Lower lobe of right lung (tissue), 2 donors: ENCODE measurements around the gene ANKS1B. TPM values are rescaled to one million over a fixed set of nuclear protein-coding genes. Genes with fewer than 3 reads are reported as not detected.

ENCODE experiments used
- ATAC-seq, 2 donors: fragments of 200-7000 bp; cut with Tn5 transposase; one replicate each; pipeline ENCODE4 v1.9.1; 2020 to 2022; ENCODE audit warnings: mild to moderate bottlenecking in 2 of 2, moderate library complexity in 2 of 2
- DNase-seq: peaks from one replicate; pipeline ENCODE4 v3.0.0-alpha.2; 2020
- H3K27ac ChIP-seq: fragments of 200-600 bp; one replicate; pipeline ENCODE4 v1.8.0; 2022
- H3K27me3 ChIP-seq: fragments of 200-600 bp; one replicate; pipeline ENCODE4 v1.8.0; 2022; ENCODE audit warnings: low read depth
- H3K36me3 ChIP-seq: fragments of 200-600 bp; one replicate; pipeline ENCODE4 v1.8.0; 2022; ENCODE audit warnings: mild to moderate bottlenecking
- H3K4me1 ChIP-seq: fragments of 200-600 bp; one replicate; pipeline ENCODE4 v1.8.0; 2022
- H3K4me3 ChIP-seq: fragments of 200-600 bp; one replicate; pipeline ENCODE4 v1.8.0; 2022; ENCODE audit warnings: mild to moderate bottlenecking
- H3K9me3 ChIP-seq: fragments of 200-600 bp; one replicate; pipeline ENCODE4 v1.8.0; 2022
- intact Hi-C: fragments of 100-400 bp; cut with DNase I; formaldehyde crosslinking; loops from one replicate; pipeline ENCODE4 v1.11.0; 2022
- total RNA-seq: library from RNA; stranded (reverse); fragmentation: NEBNext Ultra II Directional; extraction: Animal tissue kit (Norgen Biotek cat#: 25700); gene quantifications from one replicate; pipeline ENCODE4 v1.2.1, GENCODE V29; 2021
- TF ChIP-seq, protein P1 (sequence below): fragments of 200-600 bp; IDR thresholded peaks from one replicate; pipeline ENCODE4 v1.8.0; 2022; ENCODE audit warnings: antibody characterized with exemption, mild to moderate bottlenecking
- donor health status: DM: no; HTN: yes; CAD: no; lungs with severe emphysema.

Gene ANKS1B
- total RNA-seq, 1 donor from 2014 or later = 4.0 TPM

DNA sequence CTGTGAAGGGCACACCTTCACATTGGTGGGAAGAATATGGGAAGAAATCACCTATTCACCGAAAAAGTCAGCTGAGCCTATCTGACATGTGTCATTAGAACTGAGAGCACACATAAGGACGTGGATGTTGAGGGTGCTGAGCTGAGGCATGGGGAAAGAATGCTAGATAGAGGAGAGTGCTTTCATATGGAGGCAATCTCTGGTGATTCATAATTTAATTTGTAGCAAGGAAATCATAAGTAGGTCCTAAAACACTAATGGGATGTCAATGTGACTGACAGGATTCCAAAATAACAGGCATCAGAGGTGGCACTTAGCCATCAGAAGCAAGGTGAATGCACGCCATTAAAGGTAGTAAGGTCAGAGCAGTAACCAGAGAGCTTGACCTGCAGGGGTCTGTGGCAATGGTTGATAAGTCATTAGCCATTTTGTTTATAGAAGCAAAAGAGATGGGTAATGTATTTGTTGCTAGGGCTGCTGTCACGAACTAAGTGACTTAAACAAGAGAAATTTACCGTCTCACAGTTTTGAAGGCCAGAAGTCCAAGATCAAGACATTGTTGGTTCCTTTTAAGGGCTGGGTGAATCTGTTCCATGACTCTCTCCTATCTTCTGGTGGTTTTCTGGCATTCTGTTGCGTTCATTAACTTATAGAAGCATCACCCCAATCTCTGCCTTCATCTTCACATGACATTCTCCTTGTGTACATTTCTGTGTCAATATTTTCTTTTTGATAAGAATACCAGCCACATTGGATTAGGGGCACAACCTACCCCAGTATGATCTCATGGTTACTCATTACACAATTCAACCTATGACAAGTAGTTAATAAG is 69.3 kb downstream of the ANKS1B start:
- ATAC-seq = no peak
- no peak overlapping the region for H3K4me3 ChIP-seq
- intact Hi-C loops = no loop called here
- no peaks in the 10 kb centered on the region for H3K27me3 ChIP-seq
- H3K4me1 ChIP-seq = no peaks in the 10 kb centered on the region
- no peaks in the 10 kb centered on the region for H3K36me3 ChIP-seq
- H3K27ac ChIP-seq = no peak overlapping the region
- no peak for DNase-seq
- TF ChIP-seq, protein P1, sequence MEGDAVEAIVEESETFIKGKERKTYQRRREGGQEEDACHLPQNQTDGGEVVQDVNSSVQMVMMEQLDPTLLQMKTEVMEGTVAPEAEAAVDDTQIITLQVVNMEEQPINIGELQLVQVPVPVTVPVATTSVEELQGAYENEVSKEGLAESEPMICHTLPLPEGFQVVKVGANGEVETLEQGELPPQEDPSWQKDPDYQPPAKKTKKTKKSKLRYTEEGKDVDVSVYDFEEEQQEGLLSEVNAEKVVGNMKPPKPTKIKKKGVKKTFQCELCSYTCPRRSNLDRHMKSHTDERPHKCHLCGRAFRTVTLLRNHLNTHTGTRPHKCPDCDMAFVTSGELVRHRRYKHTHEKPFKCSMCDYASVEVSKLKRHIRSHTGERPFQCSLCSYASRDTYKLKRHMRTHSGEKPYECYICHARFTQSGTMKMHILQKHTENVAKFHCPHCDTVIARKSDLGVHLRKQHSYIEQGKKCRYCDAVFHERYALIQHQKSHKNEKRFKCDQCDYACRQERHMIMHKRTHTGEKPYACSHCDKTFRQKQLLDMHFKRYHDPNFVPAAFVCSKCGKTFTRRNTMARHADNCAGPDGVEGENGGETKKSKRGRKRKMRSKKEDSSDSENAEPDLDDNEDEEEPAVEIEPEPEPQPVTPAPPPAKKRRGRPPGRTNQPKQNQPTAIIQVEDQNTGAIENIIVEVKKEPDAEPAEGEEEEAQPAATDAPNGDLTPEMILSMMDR = no peak
- H3K9me3 ChIP-seq = no peaks in the 10 kb centered on the region

DNA sequence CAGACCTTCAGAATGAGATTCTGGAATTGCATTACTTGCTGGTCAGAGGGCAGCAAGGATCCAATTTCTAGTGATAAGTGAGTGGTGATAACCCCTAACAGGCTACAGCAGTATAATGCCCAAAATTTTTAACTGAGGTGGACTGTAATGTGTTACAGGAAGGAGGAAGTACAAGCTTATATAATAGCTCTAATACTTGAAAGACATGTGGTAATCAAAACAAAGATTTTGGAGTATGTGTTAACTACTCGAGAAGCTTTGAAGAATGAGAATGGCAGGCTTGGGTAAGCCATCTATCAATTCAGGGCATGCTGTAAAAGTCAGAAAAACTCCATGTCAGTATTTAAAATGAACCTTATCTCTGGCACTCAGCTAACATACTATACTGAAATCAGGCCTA is 70.5 kb downstream of the ANKS1B start:
- H3K27ac ChIP-seq = no peak overlapping the region
- no peaks in the 10 kb centered on the region for H3K4me1 ChIP-seq
- H3K27me3 ChIP-seq = no peaks in the 10 kb centered on the region
- intact Hi-C loops = no loop called here
- no peak for DNase-seq
- peak; percentile 41 to 51 for ATAC-seq
- H3K36me3 ChIP-seq = no peaks in the 10 kb centered on the region
- H3K9me3 ChIP-seq = no peaks in the 10 kb centered on the region
- H3K4me3 ChIP-seq = no peak overlapping the region
- TF ChIP-seq, protein P1 = no peak

DNA sequence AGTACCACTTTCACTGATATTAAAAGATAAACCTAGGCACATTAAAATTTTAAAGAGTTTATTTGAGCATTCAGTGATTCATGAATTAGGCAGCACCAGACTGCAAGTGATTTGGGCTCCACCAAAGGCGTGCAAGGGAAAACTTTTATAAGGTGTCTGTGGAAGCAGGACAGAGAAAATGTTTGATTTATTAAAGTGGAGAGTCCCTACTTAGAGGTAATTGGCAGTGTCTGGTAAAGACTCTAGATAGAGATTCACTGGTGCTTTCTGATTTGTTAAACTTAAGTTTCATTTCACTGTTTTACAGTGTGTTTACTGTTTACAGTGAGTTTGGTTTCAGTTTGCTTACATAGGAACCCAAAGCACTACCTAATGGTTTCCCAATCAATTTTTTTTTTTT is 72.8 kb downstream of the ANKS1B start:
- intact Hi-C loops = no loop called here
- Histone ChIP-seq H3K4me1 (no peaks in the 10 kb centered on the region), H3K4me3 (no peak overlapping the region), H3K27ac (no peak overlapping the region), H3K9me3 (no peaks in the 10 kb centered on the region), H3K36me3 (no peaks in the 10 kb centered on the region), H3K27me3 (no peaks in the 10 kb centered on the region)
- no peak for DNase-seq
- TF ChIP-seq, protein P1 = no peak
- ATAC-seq = no peak

DNA sequence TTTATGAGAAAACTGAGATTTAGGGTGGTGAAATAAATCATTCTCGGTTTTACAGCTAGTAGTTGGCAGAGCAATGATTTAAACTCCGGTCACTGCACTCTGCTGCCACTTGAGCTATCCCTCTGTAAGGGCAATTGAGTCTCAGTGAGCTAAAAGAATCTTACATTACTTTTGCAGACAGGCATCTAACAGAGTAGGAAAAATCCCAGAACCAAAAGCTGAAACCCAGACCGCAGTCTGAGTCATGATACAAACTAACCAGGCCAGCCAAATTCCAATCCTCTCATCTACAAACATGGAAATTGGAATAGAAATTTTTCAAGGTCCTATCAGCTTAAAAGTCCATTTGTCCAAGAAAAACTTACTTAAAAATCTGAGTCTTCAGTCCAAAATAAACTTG is 73.7 kb downstream of the ANKS1B start:
- intact Hi-C loops = no loop called here
- ATAC-seq = peak; percentile 70 to 87
- H3K27me3 ChIP-seq = no peaks in the 10 kb centered on the region
- H3K4me3 ChIP-seq = no peak overlapping the region
- no peaks in the 10 kb centered on the region for H3K9me3 ChIP-seq
- H3K27ac ChIP-seq = no peak overlapping the region
- H3K4me1 ChIP-seq = no peaks in the 10 kb centered on the region
- no peaks in the 10 kb centered on the region for H3K36me3 ChIP-seq
- TF ChIP-seq, protein P1 = no peak
- no peak for DNase-seq

DNA sequence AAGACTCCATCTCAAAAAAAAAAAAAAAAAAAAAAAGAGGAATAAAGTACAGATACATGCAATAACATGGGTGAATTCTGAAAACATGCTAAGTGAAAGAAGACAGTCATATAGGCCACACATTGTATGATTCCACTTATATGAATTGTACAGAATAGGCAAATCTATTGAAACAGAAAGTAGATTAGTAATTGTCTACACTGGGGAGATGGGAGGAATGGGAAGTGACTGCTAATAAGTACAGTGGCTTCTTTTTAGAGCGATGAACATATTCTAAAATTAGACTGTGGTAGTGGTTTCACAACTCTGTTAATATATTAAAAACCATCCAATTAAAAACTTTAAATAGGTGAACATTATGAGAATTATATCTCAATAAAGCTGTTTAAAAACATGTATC is 74.4 kb downstream of the ANKS1B start:
- Histone ChIP-seq H3K27ac (no peak overlapping the region), H3K4me3 (no peak overlapping the region), H3K36me3 (no peaks in the 10 kb centered on the region), H3K27me3 (no peaks in the 10 kb centered on the region), H3K9me3 (no peaks in the 10 kb centered on the region), H3K4me1 (no peaks in the 10 kb centered on the region)
- DNase-seq = no peak
- TF ChIP-seq, protein P1 = no peak
- intact Hi-C loops = no loop called here
- no peak for ATAC-seq
